SK-N-MC (cell line): ENCODE results near the gene CMSS1.

Source experiments
- DNase-seq: peaks from one replicate; pipeline ENCODE4 v3.0.0-alpha.2; 2011; ENCODE audit warnings: low read depth, low spot score
- H3K27ac ChIP-seq: fragments of 200-600 bp; sonication (generic); 2 replicates; pipeline ENCODE4 v1.5.1; 2016; ENCODE audit warnings: mixed run types
- H3K36me3 ChIP-seq: fragments of 200-600 bp; sonication (generic); 2 replicates; pipeline ENCODE4 v1.6.1; 2017; ENCODE audit warnings: antibody characterized with exemption, low read length, mixed read lengths; ENCODE audit not compliant: insufficient read depth
- H3K4me3 ChIP-seq: fragments of 200-600 bp; sonication (generic); 2 replicates; pipeline ENCODE4 v1.5.1; 2016
- H3K9ac ChIP-seq: fragments of 200-600 bp; sonication (generic); 2 replicates; pipeline ENCODE4 v1.8.0; 2017; ENCODE audit warnings: mixed run types, mixed read lengths; ENCODE audit not compliant: insufficient read length
- H3K9me3 ChIP-seq: fragments of 200-600 bp; sonication (generic); 2 replicates; pipeline ENCODE4 v1.6.1; 2017; ENCODE audit warnings: low read depth, mild to moderate bottlenecking, antibody characterized with exemption, low read length, moderate library complexity, mixed read lengths
- EZH2 ChIP-seq: fragments of 200-600 bp; sonication (generic); IDR thresholded peaks from one replicate; pipeline ENCODE4 v1.6.1; 2017; ENCODE audit warnings: antibody characterized with exemption
- FOXP2 ChIP-seq: optimal IDR thresholded peaks from 2 replicates; pipeline ENCODE3; 2011; ENCODE audit warnings: mild to moderate bottlenecking, moderate library complexity; ENCODE audit not compliant: insufficient read depth; ENCODE audit errors: extremely low read length, control extremely low read depth
- POLR2AphosphoS5 ChIP-seq: IDR thresholded peaks from 2 replicates; pipeline ENCODE4 v1.6.1; 2012; ENCODE audit warnings: mild to moderate bottlenecking, low read depth, low read length, borderline replicate concordance

CMSS1 gene

GRCh38 chr3:99817437-99818240 is at the start of gene CMSS1:
Gene CMSS1, plus strand, starts transcription at chr3:99817862.
- no peaks in the 10 kb centered on the region for H3K9me3 ChIP-seq
- peak within 1 kb of the TSS; percentile 89 for H3K27ac ChIP-seq
- peak; percentile 86 for DNase-seq
- peak within 1 kb of the TSS; percentile 93 for H3K9ac ChIP-seq
- peak; percentile 77 for TF ChIP-seq POLR2AphosphoS5
- TF ChIP-seq FOXP2, result no peak
- TF ChIP-seq EZH2, result no peak
- no peaks in the 10 kb centered on the region for H3K36me3 ChIP-seq
- H3K4me3 ChIP-seq, result peak within 1 kb of the TSS; percentile 86

GRCh38 chr3:99768126-99768525 is 49.5 kb upstream of the CMSS1 start:
- Histone ChIP-seq H3K9me3 (no peaks in the 10 kb centered on the region), H3K9ac (no peak overlapping the region), H3K4me3 (no peak overlapping the region), H3K27ac (no peak overlapping the region), H3K36me3 (no peaks in the 10 kb centered on the region)
- DNase-seq, result no peak
- TF ChIP-seq EZH2 (no peak), FOXP2 (no peak), POLR2AphosphoS5 (no peak)

GRCh38 chr3:99768808-99769501 is 48.7 kb upstream of the CMSS1 start:
- no peaks in the 10 kb centered on the region for H3K36me3 ChIP-seq
- H3K9me3 ChIP-seq, result no peaks in the 10 kb centered on the region
- no peak for TF ChIP-seq EZH2
- TF ChIP-seq POLR2AphosphoS5, result no peak
- TF ChIP-seq FOXP2, result no peak
- no peak for DNase-seq
- no peak overlapping the region for H3K4me3 ChIP-seq
- no peak overlapping the region for H3K27ac ChIP-seq
- no peak overlapping the region for H3K9ac ChIP-seq

GRCh38 chr3:99772171-99772570 is 45.5 kb upstream of the CMSS1 start:
- no peak overlapping the region for H3K4me3 ChIP-seq
- no peaks in the 10 kb centered on the region for H3K9me3 ChIP-seq
- no peak overlapping the region for H3K9ac ChIP-seq
- H3K27ac ChIP-seq, result no peak overlapping the region
- H3K36me3 ChIP-seq, result no peaks in the 10 kb centered on the region
- no peak for TF ChIP-seq EZH2
- no peak for TF ChIP-seq FOXP2
- TF ChIP-seq POLR2AphosphoS5, result no peak
- no peak for DNase-seq

GRCh38 chr3:99772671-99773070 is 45.0 kb upstream of the CMSS1 start:
- no peak overlapping the region for H3K9ac ChIP-seq
- no peak for TF ChIP-seq EZH2
- TF ChIP-seq FOXP2, result no peak
- TF ChIP-seq POLR2AphosphoS5, result no peak
- no peaks in the 10 kb centered on the region for H3K36me3 ChIP-seq
- no peak overlapping the region for H3K4me3 ChIP-seq
- no peaks in the 10 kb centered on the region for H3K9me3 ChIP-seq
- H3K27ac ChIP-seq, result no peak overlapping the region
- DNase-seq, result no peak

- no peak for TF ChIP-seq EZH2
- no peak for TF ChIP-seq POLR2AphosphoS5
- no peak for TF ChIP-seq FOXP2
- no peaks in the 10 kb centered on the region for H3K9me3 ChIP-seq
- no peak overlapping the region for H3K4me3 ChIP-seq
- no peaks in the 10 kb centered on the region for H3K36me3 ChIP-seq
- no peak for DNase-seq
- H3K9ac ChIP-seq, result no peak overlapping the region
- H3K27ac ChIP-seq, result no peak overlapping the region
Measured at GRCh38 chr3:99774467-99774866, 43.2 kb upstream of the CMSS1 start.

- H3K9me3 ChIP-seq, result no peaks in the 10 kb centered on the region
- DNase-seq, result no peak
- TF ChIP-seq EZH2 (no peak), FOXP2 (no peak), POLR2AphosphoS5 (no peak)
- H3K27ac ChIP-seq, result no peak overlapping the region
- no peak overlapping the region; the same call in 1 of the 2 replicates for H3K4me3 ChIP-seq
- no peak overlapping the region for H3K9ac ChIP-seq
- H3K36me3 ChIP-seq, result no peaks in the 10 kb centered on the region
Measured at GRCh38 chr3:99776516-99777209, 41.0 kb upstream of the CMSS1 start.

GRCh38 chr3:99777210-99777549 is 40.5 kb upstream of the CMSS1 start:
- TF ChIP-seq POLR2AphosphoS5, result no peak
- TF ChIP-seq FOXP2, result no peak
- TF ChIP-seq EZH2, result no peak
- H3K27ac ChIP-seq, result peak overlapping the region; percentile 34; the same call in 1 of the 2 replicates
- H3K4me3 ChIP-seq, result peak overlapping the region; percentile 53
- no peaks in the 10 kb centered on the region for H3K36me3 ChIP-seq
- H3K9ac ChIP-seq, result no peak overlapping the region
- H3K9me3 ChIP-seq, result no peaks in the 10 kb centered on the region
- DNase-seq, result no peak
